NT2/D1 (cell line): ENCODE data around the gene PLEKHH1.

Source experiments
- SUZ12 ChIP-seq: IDR thresholded peaks from 2 replicates; pipeline ENCODE4 v1.6.1; 2011; ENCODE audit not compliant: insufficient read length, insufficient read depth; ENCODE audit errors: extremely low read depth
- YY1 ChIP-seq: IDR thresholded peaks from 2 replicates; pipeline ENCODE4 v1.6.1; 2011; ENCODE audit not compliant: insufficient read length, insufficient read depth
- ZNF274 ChIP-seq: IDR thresholded peaks from 2 replicates; pipeline ENCODE4 v1.6.1; 2011; ENCODE audit warnings: mild to moderate bottlenecking, low read depth, low read length

DNA sequence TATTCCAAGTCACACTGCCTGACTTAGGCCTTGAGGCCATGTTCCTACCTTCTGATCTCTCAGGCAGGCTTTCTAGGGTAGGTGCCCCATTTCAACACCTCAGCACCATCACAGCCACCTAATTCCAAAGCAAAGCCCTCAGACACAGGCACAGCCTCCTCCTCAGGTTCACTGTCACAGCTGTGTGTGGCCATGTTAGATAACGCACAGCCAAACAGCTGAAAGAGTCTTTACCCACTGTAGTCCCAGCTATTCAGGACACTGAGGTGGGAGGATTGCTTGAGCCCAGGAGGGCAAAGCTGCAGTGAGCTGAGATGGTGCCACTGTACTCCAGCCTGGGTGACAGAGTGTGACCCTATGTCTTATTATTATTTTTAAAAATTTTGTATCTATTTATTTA is 37.3 kb upstream of the PLEKHH1 start:
- TF ChIP-seq SUZ12: no peak
- no peak for TF ChIP-seq YY1
- no peak for TF ChIP-seq ZNF274
